ENCODE results near the gene CCL23. TPM values are rescaled to one million over a fixed set of nuclear protein-coding genes. Genes with fewer than 3 reads are reported as not detected.

The CCL23 gene
- total and polyA plus RNA-seq, 8 donors = 1.4 to 4.8 TPM; not detected in 6

DNA sequence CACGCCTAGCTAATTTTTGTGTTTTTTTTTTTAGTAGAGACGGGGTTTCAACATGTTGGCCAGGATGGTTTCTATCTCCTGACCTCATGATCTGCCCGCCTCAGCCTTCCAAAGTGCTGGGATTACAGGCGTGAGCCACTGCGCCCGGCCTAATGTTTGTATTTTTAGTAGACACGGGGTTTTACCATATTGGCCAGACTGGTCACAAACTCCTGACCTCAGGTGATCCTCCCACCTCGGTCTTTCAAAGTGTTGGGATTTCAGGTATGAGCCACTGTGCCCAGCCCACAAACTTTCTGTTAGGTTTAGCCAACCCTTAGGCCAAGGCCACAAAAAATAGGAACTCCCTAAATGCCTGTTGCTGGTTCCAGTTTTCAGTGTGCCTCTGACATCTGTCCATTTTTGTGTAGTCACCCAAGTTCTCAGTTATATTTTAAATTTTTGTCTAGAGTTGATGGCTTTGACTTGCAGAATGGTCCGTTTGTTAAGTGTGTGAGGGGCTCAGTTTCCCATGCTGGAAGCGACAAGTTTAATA is 49.2 kb downstream of the CCL23 start:
- Histone ChIP-seq H3K4me3 (no peak overlapping the region), H3K36me3 (no peaks in the 10 kb centered on the region), H3K9me3 (no peaks in the 10 kb centered on the region), H3K4me1 (peaks cover 2 to 10% (median 7%) of the 10 kb centered on the region in 4 donors), H3K27me3 (peaks cover 0 to under 1% (median 0%) of the 10 kb centered on the region in 3 donors), H3K27ac (no peak overlapping the region)
- WGBS, 5 donors = 76 to 81% (median 78%) methylated on average over 10 of the region's 10 CpGs
- DNase-seq = no peak
- TF ChIP-seq POLR2AphosphoS5 (IDR thresholded peaks at IDR 0.05) (no peak), POLR2A (IDR thresholded peaks at IDR 0.05) (no peak), EP300 (IDR thresholded peaks at IDR 0.05) (no peak), CTCF (IDR thresholded peaks at IDR 0.05) (no peak)
- intact Hi-C loops (cut with DNase I; ENCODE audit: low total_unique reads) = no loop called here

GRCh38 chr17:35965272-35965671 is 52.5 kb downstream of the CCL23 start:
- Histone ChIP-seq H3K36me3 (no peaks in the 10 kb centered on the region), H3K27me3 (peaks cover 0 to 22% (median 0%) of the 10 kb centered on the region in 3 donors), H3K9me3 (no peaks in the 10 kb centered on the region), H3K4me3 (no peak overlapping the region), H3K27ac (no peak overlapping the region), H3K4me1 (no peaks in the 10 kb centered on the region)
- intact Hi-C loops (cut with DNase I; ENCODE audit: low total_unique reads) = no loop called here
- TF ChIP-seq POLR2AphosphoS5 (IDR thresholded peaks at IDR 0.05) = no peak
- TF ChIP-seq POLR2A (IDR thresholded peaks at IDR 0.05) = no peak
- no peak for TF ChIP-seq CTCF (IDR thresholded peaks at IDR 0.05)
- TF ChIP-seq EP300 (IDR thresholded peaks at IDR 0.05) = no peak
- DNase-seq = no peak
- 86 to 95% (median 87%) methylated on average over 7 of the region's 7 CpGs for WGBS, 5 donors

DNA sequence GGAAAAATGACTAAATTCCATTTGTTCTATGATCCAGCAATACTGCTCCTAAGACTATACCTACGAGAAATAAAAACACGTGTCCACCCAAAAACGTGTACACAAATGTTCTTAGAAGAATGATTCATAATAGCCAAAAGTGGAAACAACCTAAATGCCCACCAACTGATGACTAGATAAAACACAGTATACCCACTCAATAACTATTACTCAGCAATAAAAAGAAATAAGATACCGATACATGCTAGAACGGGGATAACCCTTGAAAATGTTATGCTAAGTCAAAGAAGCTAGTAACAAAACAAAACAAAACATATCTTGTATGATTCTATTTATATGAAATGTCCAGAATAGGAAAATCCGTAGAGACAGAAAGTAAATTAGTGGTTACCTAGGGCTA is 54.1 kb downstream of the CCL23 start:
- Histone ChIP-seq H3K9me3 (no peaks in the 10 kb centered on the region), H3K4me3 (no peak overlapping the region), H3K27ac (no peak overlapping the region), H3K27me3 (peaks cover 0 to 31% (median 0%) of the 10 kb centered on the region in 3 donors), H3K36me3 (no peaks in the 10 kb centered on the region), H3K4me1 (no peaks in the 10 kb centered on the region)
- TF ChIP-seq POLR2A (IDR thresholded peaks at IDR 0.05) = no peak
- WGBS, 5 donors = 70 to 88% (median 85%) methylated on average over 6 of the region's 6 CpGs
- DNase-seq = no peak
- intact Hi-C loops (cut with DNase I; ENCODE audit: low total_unique reads) = no loop called here

Other genes with a start within 250 kb of the CCL23 start
- gene MMP28, start 222.3 kb downstream of the CCL23 start, total RNA-seq = 10 to 100 TPM in 4 of 5 donors, 1 to 10 TPM in 1; 2.2 to 75.0 (median 20.6) TPM
- gene MMP28, start 222.3 kb downstream of the CCL23 start, polyA plus RNA-seq = 10 to 100 TPM in 1 of 3 donors, 1 to 10 TPM in 2; 3.1 to 21.0 (median 6.1) TPM
- gene TAF15, start 208.5 kb downstream of the CCL23 start, total RNA-seq = 100 to 1,000 TPM in 1 of 5 donors, 10 to 100 TPM in 4; 21.1 to 127 (median 60.1) TPM
- gene TAF15, start 208.5 kb downstream of the CCL23 start, polyA plus RNA-seq = 100 to 1,000 TPM in 1 of 3 donors, 10 to 100 TPM in 2; 88.8 to 101 (median 96.4) TPM
- gene HEATR9, start 149.1 kb downstream of the CCL23 start, total RNA-seq = under 1 TPM in 1 of 5 donors, not detected in 4; 0.29 TPM
- gene HEATR9, start 149.1 kb downstream of the CCL23 start, polyA plus RNA-seq = not detected
- 10 to 100 TPM in 1 of 5 donors, 1 to 10 TPM in 2, not detected in 2; 2.0 to 21.7 (median 2.6) TPM for gene CCL5, start 137.6 kb downstream of the CCL23 start, total RNA-seq
- 10 to 100 TPM in 1 of 3 donors, 1 to 10 TPM in 2; 4.9 to 32.2 (median 5.7) TPM for gene CCL5, start 137.6 kb downstream of the CCL23 start, polyA plus RNA-seq
- gene RDM1, start 87.2 kb downstream of the CCL23 start, total RNA-seq = 1 to 10 TPM in 1 of 5 donors, not detected in 4; 5.9 TPM
- gene RDM1, start 87.2 kb downstream of the CCL23 start, polyA plus RNA-seq = under 1 TPM in 1 of 3 donors, not detected in 2; 0.98 TPM
- not detected for gene LYZL6, start 74.3 kb downstream of the CCL23 start, total RNA-seq
- not detected for gene LYZL6, start 74.3 kb downstream of the CCL23 start, polyA plus RNA-seq
- under 1 TPM in 1 of 5 donors, not detected in 4; 0.72 TPM for gene CCL16, start 36.5 kb downstream of the CCL23 start, total RNA-seq
- under 1 TPM in 1 of 3 donors, not detected in 2; 0.15 TPM for gene CCL16, start 36.5 kb downstream of the CCL23 start, polyA plus RNA-seq
- gene CCL14, start 31.2 kb downstream of the CCL23 start, total RNA-seq = 1 to 10 TPM in 4 of 5 donors, under 1 TPM in 1; 0.58 to 8.4 (median 2.2) TPM
- gene CCL14, start 31.2 kb downstream of the CCL23 start, polyA plus RNA-seq = 10 to 100 TPM in 2 of 3 donors, 1 to 10 TPM in 1; 2.9 to 80.3 (median 19.6) TPM
- 1 to 10 TPM in 1 of 5 donors, not detected in 4; 1.2 TPM for gene CCL15, start 16.4 kb downstream of the CCL23 start, total RNA-seq
- not detected for gene CCL15, start 16.4 kb downstream of the CCL23 start, polyA plus RNA-seq
- gene CCL18, start 46.3 kb upstream of the CCL23 start, total RNA-seq = 1 to 10 TPM in 1 of 5 donors, not detected in 4; 4.0 TPM
- gene CCL18, start 46.3 kb upstream of the CCL23 start, polyA plus RNA-seq = 10 to 100 TPM in 1 of 3 donors, under 1 TPM in 2; 0.87 to 12.2 (median 0.92) TPM
- gene CCL3, start 72.2 kb upstream of the CCL23 start, total RNA-seq = 1 to 10 TPM in 2 of 5 donors, not detected in 3; 2.9 to 7.2 TPM
- gene CCL3, start 72.2 kb upstream of the CCL23 start, polyA plus RNA-seq = 10 to 100 TPM in 1 of 3 donors, 1 to 10 TPM in 2; 2.0 to 19.1 (median 2.9) TPM
- 10 to 100 TPM in 1 of 5 donors, 1 to 10 TPM in 2, not detected in 2; 1.8 to 10.7 (median 9.3) TPM for gene CCL4, start 85.9 kb upstream of the CCL23 start, total RNA-seq
- gene CCL4, start 85.9 kb upstream of the CCL23 start, polyA plus RNA-seq = 1 to 10 TPM; 1.6 to 8.1 (median 8.1) TPM
- 1 to 10 TPM in 2 of 5 donors, not detected in 3; 1.5 to 1.7 TPM for gene TBC1D3B, start 158.7 kb upstream of the CCL23 start, total RNA-seq
- gene TBC1D3B, start 158.7 kb upstream of the CCL23 start, polyA plus RNA-seq = 1 to 10 TPM in 1 of 3 donors, under 1 TPM in 1, not detected in 1; 0.81 to 4.6 TPM
- 10 to 100 TPM in 1 of 5 donors, not detected in 4; 34.4 TPM for gene CCL3L1, start 178.8 kb upstream of the CCL23 start, total RNA-seq
- 1 to 10 TPM in 2 of 3 donors, under 1 TPM in 1; 0.30 to 2.7 (median 1.2) TPM for gene CCL3L1, start 178.8 kb upstream of the CCL23 start, polyA plus RNA-seq
- under 1 TPM in 1 of 5 donors, not detected in 4; 0.73 TPM for gene CCL4L2, start 193.1 kb upstream of the CCL23 start, total RNA-seq
- 1 to 10 TPM in 2 of 3 donors, under 1 TPM in 1; 0.25 to 4.3 (median 3.5) TPM for gene CCL4L2, start 193.1 kb upstream of the CCL23 start, polyA plus RNA-seq
- 1 to 10 TPM in 1 of 5 donors, not detected in 4; 5.8 TPM for gene TBC1D3I, start 246.6 kb upstream of the CCL23 start, total RNA-seq
- under 1 TPM in 1 of 3 donors, not detected in 2; 0.65 TPM for gene TBC1D3I, start 246.6 kb upstream of the CCL23 start, polyA plus RNA-seq

Data from stomach (tissue), 9 donors.